ENCODE measurements around the gene KPNA6. TPM values are rescaled to one million over a fixed set of nuclear protein-coding genes. Genes with fewer than 3 reads are reported as not detected.
"Not testable (repeated sequence)": the region's sequence is repeated elsewhere in the genome, so short reads cannot be mapped to it uniquely, and the experiment has no call there.

KPNA6 gene
- total and polyA plus RNA-seq, 4 experiments from 2014 or later = 25.4 to 62.5 (median 42.9) TPM

DNA sequence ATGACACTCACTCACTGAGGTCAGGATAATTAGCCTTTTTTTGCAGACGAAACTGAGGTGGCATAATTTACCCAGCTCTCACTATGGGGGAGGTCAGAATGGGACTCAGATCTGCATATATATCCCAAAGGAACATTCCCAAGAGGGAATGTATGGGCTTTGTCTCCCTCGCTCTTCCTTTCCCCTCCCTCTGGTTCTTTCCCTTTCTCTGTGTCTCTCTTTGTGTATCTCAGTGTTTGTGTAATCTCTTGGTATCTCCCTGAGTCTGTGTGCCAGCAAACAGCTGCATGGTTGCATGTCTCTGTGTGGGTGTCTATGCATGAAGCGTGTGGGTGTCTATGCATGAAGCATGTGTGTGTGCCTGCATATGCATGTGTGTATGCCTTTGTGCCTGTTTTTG lies 30.4 kb upstream of the KPNA6 start:
- Histone ChIP-seq H3K9me3 (ENCODE audit: control insufficient read depth in 1 of 2, low read length in 2 of 2) (no peaks in the 10 kb centered on the region), H3K4me1 (ENCODE audit: insufficient read depth, low read length) (peaks cover 23% of the 10 kb centered on the region), H3K27me3 (ENCODE audit: insufficient read depth, low read length) (no peaks in the 10 kb centered on the region), H3K27ac (ENCODE audit: low read depth, low read length) (no peak overlapping the region), H3K36me3 (ENCODE audit: insufficient read depth, low read length) (peaks cover 21% of the 10 kb centered on the region), H3K4me3 (ENCODE audit: low read length in 2 of 2) (no peak overlapping the region)
- no peaks in the 10 kb centered on the region for H3K27me3 Mint-ChIP-seq
- peak overlapping the region in 5 of 7 donors; percentile 2 to 82 (median 34) for H3K27ac Mint-ChIP-seq
- no peaks in the 10 kb centered on the region for H3K9me3 Mint-ChIP-seq
- H3K4me3 Mint-ChIP-seq = peak overlapping the region in 1 of 8 donors; percentile 33
- H3K4me1 Mint-ChIP-seq = peaks cover 15 to 37% (median 25%) of the 10 kb centered on the region in 4 donors
- intact Hi-C loops (cut with micrococcal nuclease) = loop anchor here (10.0 kb wide), 1 partner anchor 127 kb away; the partner anchor contains the start of genes CCDC28B, DCDC2B and IQCC
- ChIA-PET CTCF (ENCODE audit: partially characterized antibody) (no interaction called here), POLR2A (ENCODE audit: partially characterized antibody) (no interaction called here)
- H3K36me3 Mint-ChIP-seq = peaks cover 15 to 48% of the 10 kb centered on the region in 2 donors
- no peak for DNase-seq

DNA sequence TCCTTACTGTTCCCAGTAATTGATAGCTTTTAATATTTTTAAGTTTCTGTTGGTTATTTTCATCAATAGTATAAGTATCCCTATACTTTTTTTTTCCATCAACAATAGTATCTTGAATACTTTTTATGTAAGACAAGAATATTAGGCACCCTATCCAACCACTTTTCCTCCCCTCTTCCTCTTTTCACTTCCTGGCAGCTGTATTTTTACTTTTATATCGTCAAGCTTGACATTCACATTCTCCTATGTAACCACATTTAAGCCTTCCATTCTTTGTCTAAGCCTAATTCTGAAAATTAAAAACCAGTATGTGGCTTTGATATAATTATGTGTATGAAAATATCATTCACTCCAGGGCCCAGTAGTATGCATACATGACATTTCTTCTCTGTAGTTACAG lies 25.8 kb upstream of the KPNA6 start:
- intact Hi-C loops (cut with micrococcal nuclease) = no loop called here
- ChIA-PET POLR2A (ENCODE audit: partially characterized antibody) (interaction anchor here (1.0 to 1.9 kb wide), 2 partner anchors 10 to 26 kb away, joined by 3 to 7 read pairs; partner anchors contain the start of gene TMEM39B), CTCF (ENCODE audit: partially characterized antibody) (no interaction called here)
- Histone ChIP-seq H3K4me1 (ENCODE audit: insufficient read depth, low read length) (no peaks in the 10 kb centered on the region), H3K36me3 (ENCODE audit: insufficient read depth, low read length) (peaks cover 18% of the 10 kb centered on the region), H3K9me3 (ENCODE audit: control insufficient read depth in 1 of 2, low read length in 2 of 2) (no peaks in the 10 kb centered on the region), H3K27me3 (ENCODE audit: insufficient read depth, low read length) (no peaks in the 10 kb centered on the region), H3K27ac (ENCODE audit: low read depth, low read length) (no peak overlapping the region), H3K4me3 (ENCODE audit: low read length in 2 of 2) (no peak overlapping the region)
- H3K27me3 Mint-ChIP-seq = no peaks in the 10 kb centered on the region
- H3K4me3 Mint-ChIP-seq = no peak overlapping the region
- no peak for DNase-seq
- H3K4me1 Mint-ChIP-seq = peaks cover 4 to 6% (median 6%) of the 10 kb centered on the region in 4 donors
- H3K27ac Mint-ChIP-seq = peak overlapping the region in 2 of 7 donors; percentile 11 to 43
- peaks cover 29 to 50% of the 10 kb centered on the region in 2 donors for H3K36me3 Mint-ChIP-seq
- H3K9me3 Mint-ChIP-seq = no peaks in the 10 kb centered on the region

DNA sequence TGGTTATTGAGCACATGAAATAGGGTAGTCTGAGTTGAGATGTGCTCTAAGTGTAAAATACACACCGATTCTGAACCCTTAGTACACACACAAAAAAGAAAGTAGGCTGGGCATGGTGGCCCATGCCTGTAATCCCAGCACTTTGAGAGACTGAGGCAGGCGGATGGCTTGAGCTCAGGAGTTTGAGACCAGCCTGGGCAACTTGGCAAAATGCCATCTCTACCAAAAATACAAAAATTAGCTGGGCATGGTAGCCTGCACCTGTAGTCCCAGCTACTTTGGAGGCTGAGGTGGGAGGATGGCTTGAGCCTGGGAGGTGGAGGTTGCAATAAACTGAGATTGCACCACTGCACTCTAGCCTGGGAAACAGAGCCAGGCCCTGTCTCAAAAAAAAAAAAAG lies 21.5 kb upstream of the KPNA6 start:
- H3K9me3 ChIP-seq (ENCODE audit: control insufficient read depth in 1 of 2, low read length in 2 of 2); H3K4me3 Mint-ChIP-seq; H3K4me1 ChIP-seq (ENCODE audit: insufficient read depth, low read length); intact Hi-C loops (cut with micrococcal nuclease); H3K4me3 ChIP-seq (ENCODE audit: low read length in 2 of 2); H3K4me1 Mint-ChIP-seq; H3K9me3 Mint-ChIP-seq; H3K27ac ChIP-seq (ENCODE audit: low read depth, low read length); DNase-seq; H3K27me3 Mint-ChIP-seq; H3K36me3 ChIP-seq (ENCODE audit: insufficient read depth, low read length); H3K27me3 ChIP-seq (ENCODE audit: insufficient read depth, low read length): not testable (repeated sequence)
- H3K27ac Mint-ChIP-seq = peak overlapping the region in 2 of 7 donors; percentile 6 to 8
- POLR2A ChIA-PET (ENCODE audit: partially characterized antibody) = interaction anchor here (1.3 kb wide), 1 partner anchor 14 kb away, joined by 5 read pairs; the partner anchor contains the start of gene TMEM39B
- CTCF ChIA-PET (ENCODE audit: partially characterized antibody) = interaction anchor here (0.5 kb wide), 1 partner anchor 81 kb away, joined by 4 read pairs; no protein-coding TSS in a partner anchor
- H3K36me3 Mint-ChIP-seq = peaks cover 37 to 45% of the 10 kb centered on the region in 2 donors

DNA sequence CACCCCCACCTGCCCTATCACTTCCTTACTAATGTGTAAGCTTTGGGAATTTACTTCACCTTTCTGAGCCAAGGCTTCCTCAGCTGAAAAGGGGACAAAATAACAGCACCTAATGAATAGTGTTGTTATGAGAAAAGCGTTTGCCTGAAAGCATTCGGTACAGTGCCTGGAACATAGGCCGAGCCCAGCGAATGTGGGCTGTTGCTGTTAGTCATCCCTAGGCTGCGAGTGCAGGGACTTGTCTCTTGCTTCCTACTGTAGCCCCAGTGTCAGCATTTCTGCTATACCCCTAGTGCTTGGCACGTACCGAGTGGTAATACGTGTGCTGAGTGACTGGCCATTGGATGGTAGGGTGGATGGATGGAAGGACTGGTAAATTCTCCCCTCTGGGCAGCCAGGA lies 16.7 kb upstream of the KPNA6 start:
- no peak for DNase-seq
- H3K9me3 Mint-ChIP-seq = no peaks in the 10 kb centered on the region
- no peak overlapping the region for H3K27ac Mint-ChIP-seq
- CTCF ChIA-PET (ENCODE audit: partially characterized antibody) = interaction anchor here (0.9 to 1.0 kb wide), 2 partner anchors 17 to 18 kb away, joined by 3 to 4 read pairs; partner anchors contain the start of genes KPNA6 and TMEM39B
- intact Hi-C loops (cut with micrococcal nuclease) = no loop called here
- no peaks in the 10 kb centered on the region for H3K27me3 Mint-ChIP-seq
- Histone ChIP-seq H3K27me3 (ENCODE audit: insufficient read depth, low read length) (no peaks in the 10 kb centered on the region), H3K27ac (ENCODE audit: low read depth, low read length) (no peak overlapping the region), H3K4me3 (ENCODE audit: low read length in 2 of 2) (no peak overlapping the region), H3K9me3 (ENCODE audit: control insufficient read depth in 1 of 2, low read length in 2 of 2) (no peaks in the 10 kb centered on the region), H3K36me3 (ENCODE audit: insufficient read depth, low read length) (peaks cover 33% of the 10 kb centered on the region), H3K4me1 (ENCODE audit: insufficient read depth, low read length) (no peaks in the 10 kb centered on the region)
- H3K36me3 Mint-ChIP-seq = peaks cover 46 to 56% of the 10 kb centered on the region in 2 donors
- no peak overlapping the region for H3K4me3 Mint-ChIP-seq
- H3K4me1 Mint-ChIP-seq = no peaks in the 10 kb centered on the region
- POLR2A ChIA-PET (ENCODE audit: partially characterized antibody) = interaction anchor here (1.1 to 1.2 kb wide), 2 partner anchors 17 to 89 kb away, joined by 3 to 4 read pairs; partner anchors contain the start of gene KPNA6

DNA sequence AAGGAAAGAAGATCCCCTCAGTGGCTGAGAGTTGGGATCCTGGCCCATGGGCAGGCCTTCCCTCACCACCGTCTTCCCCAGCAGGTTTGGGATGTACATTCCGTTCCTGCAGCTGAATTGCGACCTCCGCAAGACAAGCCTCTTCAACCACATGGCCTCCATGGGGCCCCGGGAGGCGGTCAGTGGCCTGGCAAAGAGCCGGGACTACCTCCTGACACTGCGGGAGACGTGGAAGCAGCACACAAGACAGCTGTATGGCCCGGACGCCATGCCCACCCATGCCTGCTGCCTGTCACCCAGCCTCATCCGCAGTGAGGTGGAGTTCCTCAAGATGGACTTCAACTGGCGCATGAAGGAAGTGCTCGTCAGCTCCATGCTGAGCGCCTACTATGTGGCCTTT lies 16.3 kb upstream of the KPNA6 start:
- Histone ChIP-seq H3K27me3 (ENCODE audit: insufficient read depth, low read length) (no peaks in the 10 kb centered on the region), H3K27ac (ENCODE audit: low read depth, low read length) (no peak overlapping the region), H3K4me1 (ENCODE audit: insufficient read depth, low read length) (no peaks in the 10 kb centered on the region), H3K9me3 (ENCODE audit: control insufficient read depth in 1 of 2, low read length in 2 of 2) (no peaks in the 10 kb centered on the region), H3K4me3 (ENCODE audit: low read length in 2 of 2) (no peak overlapping the region), H3K36me3 (ENCODE audit: insufficient read depth, low read length) (peaks cover 31% of the 10 kb centered on the region)
- no peaks in the 10 kb centered on the region for H3K9me3 Mint-ChIP-seq
- ChIA-PET CTCF (ENCODE audit: partially characterized antibody) (interaction anchor here (0.9 to 1.0 kb wide), 2 partner anchors 16 to 19 kb away, joined by 3 to 4 read pairs; partner anchors contain the start of genes KPNA6 and TMEM39B), POLR2A (ENCODE audit: partially characterized antibody) (interaction anchor here (0.5 to 1.2 kb wide), 3 partner anchors 16 to 89 kb away, joined by 3 to 4 read pairs (median 3); partner anchors contain the start of gene KPNA6)
- no peak overlapping the region for H3K27ac Mint-ChIP-seq
- no peak overlapping the region for H3K4me3 Mint-ChIP-seq
- H3K27me3 Mint-ChIP-seq = no peaks in the 10 kb centered on the region
- intact Hi-C loops (cut with micrococcal nuclease) = no loop called here
- no peaks in the 10 kb centered on the region for H3K4me1 Mint-ChIP-seq
- no peak for DNase-seq
- H3K36me3 Mint-ChIP-seq = peaks cover 45 to 53% of the 10 kb centered on the region in 2 donors

DNA sequence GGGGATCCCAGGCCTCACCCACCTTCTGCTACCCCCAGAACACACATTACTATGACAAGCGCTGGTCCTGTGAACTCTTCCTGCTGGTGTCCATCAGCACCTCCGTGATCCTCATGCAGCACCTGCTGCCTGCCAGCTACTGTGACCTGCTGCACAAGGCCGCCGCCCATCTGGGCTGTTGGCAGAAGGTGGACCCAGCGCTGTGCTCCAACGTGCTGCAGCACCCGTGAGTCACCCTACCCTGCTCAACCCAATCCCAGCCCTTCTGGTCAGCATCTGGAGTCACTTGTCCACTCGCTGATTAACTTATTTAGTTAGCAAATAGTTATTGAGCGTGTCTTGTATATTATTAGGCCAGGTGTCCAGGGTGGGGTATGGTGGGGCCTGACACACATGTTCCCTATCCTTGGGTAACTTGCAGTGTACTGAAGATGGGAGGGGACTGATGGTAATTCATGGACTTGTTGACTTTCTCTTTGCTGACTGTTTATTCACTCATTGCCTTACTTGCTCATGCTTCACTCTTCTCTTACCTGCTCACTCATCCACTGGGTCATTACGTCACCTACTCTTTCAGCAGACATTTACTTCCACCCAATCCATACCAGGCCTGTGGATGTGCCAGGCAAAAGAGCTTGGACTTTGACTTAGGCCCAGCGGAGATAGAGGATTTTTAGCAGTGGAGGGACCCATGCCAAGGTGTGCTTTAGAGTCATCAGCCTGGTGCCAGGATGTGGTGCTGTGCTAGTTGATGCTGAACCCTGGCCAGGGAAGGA lies 12.9 kb upstream of the KPNA6 start:
- H3K36me3 Mint-ChIP-seq = peaks cover 44 to 56% of the 10 kb centered on the region in 2 donors
- H3K36me3 ChIP-seq (ENCODE audit: insufficient read depth, low read length) = peaks cover 32% of the 10 kb centered on the region
- CTCF ChIA-PET (ENCODE audit: partially characterized antibody) = no interaction called here

DNA sequence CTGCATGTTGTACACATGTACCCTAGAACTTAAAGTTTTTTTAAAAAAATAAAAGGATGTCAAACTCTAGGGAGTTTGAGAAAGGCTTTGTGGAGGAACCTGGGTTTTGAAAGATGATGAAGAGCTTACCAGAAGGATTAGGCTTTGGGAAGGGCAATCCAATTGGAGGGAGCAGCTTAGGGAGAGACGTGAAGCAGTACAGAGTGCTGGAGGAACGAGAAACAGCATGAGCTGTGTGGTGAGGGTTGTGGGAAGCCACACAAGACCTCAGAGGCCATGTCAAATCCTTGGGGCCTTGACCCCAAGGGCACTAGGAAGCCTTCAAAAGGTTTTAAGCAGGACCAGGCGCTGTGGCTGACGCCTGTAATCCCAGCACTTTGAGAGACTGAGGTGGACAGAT lies 8.4 kb upstream of the KPNA6 start:
- no peak overlapping the region for H3K4me3 ChIP-seq (ENCODE audit: low read length in 2 of 2)
- peaks cover 0 to 2% (median 0%) of the 10 kb centered on the region in 8 donors for H3K9me3 Mint-ChIP-seq
- H3K27me3 Mint-ChIP-seq = no peaks in the 10 kb centered on the region
- peak overlapping the region in 3 of 7 donors; percentile 35 to 79 (median 72) for H3K27ac Mint-ChIP-seq
- DNase-seq = no peak
- peaks cover 31% of the 10 kb centered on the region for H3K36me3 ChIP-seq (ENCODE audit: insufficient read depth, low read length)
- intact Hi-C loops (cut with micrococcal nuclease) = no loop called here
- H3K27me3 ChIP-seq (ENCODE audit: insufficient read depth, low read length) = no peaks in the 10 kb centered on the region
- no peaks in the 10 kb centered on the region for H3K9me3 ChIP-seq (ENCODE audit: control insufficient read depth in 1 of 2, low read length in 2 of 2)
- no peaks in the 10 kb centered on the region for H3K4me1 ChIP-seq (ENCODE audit: insufficient read depth, low read length)
- H3K27ac ChIP-seq (ENCODE audit: low read depth, low read length) = no peak overlapping the region
- peaks cover 25 to 49% of the 10 kb centered on the region in 2 donors for H3K36me3 Mint-ChIP-seq
- ChIA-PET POLR2A (ENCODE audit: partially characterized antibody) (interaction anchor here (0.9 kb wide), 1 partner anchor 26 kb away, joined by 3 read pairs; the partner anchor contains the start of gene TMEM39B), CTCF (ENCODE audit: partially characterized antibody) (interaction anchor here (2.6 kb wide), 1 partner anchor 10 kb away, joined by 11 read pairs; no protein-coding TSS in a partner anchor)
- no peak overlapping the region for H3K4me3 Mint-ChIP-seq
- no peaks in the 10 kb centered on the region for H3K4me1 Mint-ChIP-seq

More for the DNA sequence above, 12.9 kb upstream of the KPNA6 start:
- Histone ChIP-seq H3K27me3 (ENCODE audit: insufficient read depth, low read length) (no peaks in the 10 kb centered on the region), H3K4me3 (ENCODE audit: low read length in 2 of 2) (no peak overlapping the region), H3K4me1 (ENCODE audit: insufficient read depth, low read length) (no peaks in the 10 kb centered on the region), H3K27ac (ENCODE audit: low read depth, low read length) (no peak overlapping the region), H3K9me3 (ENCODE audit: control insufficient read depth in 1 of 2, low read length in 2 of 2) (no peaks in the 10 kb centered on the region)
- intact Hi-C loops (cut with micrococcal nuclease) = no loop called here
- H3K27ac Mint-ChIP-seq = peak overlapping the region in 1 of 7 donors; percentile 10
- no peak overlapping the region for H3K4me3 Mint-ChIP-seq
- peaks cover 0 to 2% (median 0%) of the 10 kb centered on the region in 8 donors for H3K9me3 Mint-ChIP-seq
- no peaks in the 10 kb centered on the region for H3K4me1 Mint-ChIP-seq
- no peak for DNase-seq
- no peaks in the 10 kb centered on the region for H3K27me3 Mint-ChIP-seq
- POLR2A ChIA-PET (ENCODE audit: partially characterized antibody) = interaction anchor here (1.1 kb wide), 1 partner anchor 13 kb away, joined by 3 read pairs; the partner anchor contains the start of gene KPNA6
